Ishikawa (cell line): ENCODE data around the gene TMPRSS4.

Experiments used
- CEBPB ChIP-seq: IDR thresholded peaks from 2 replicates; pipeline ENCODE4 v1.6.1; 2012
- EGR1 ChIP-seq: IDR thresholded peaks from 2 replicates; pipeline ENCODE4 v1.6.1; 2012
- EP300 ChIP-seq: IDR thresholded peaks from 2 replicates; pipeline ENCODE4 v1.6.1; 2012; ENCODE audit warnings: borderline replicate concordance
- NFIC ChIP-seq: IDR thresholded peaks from 2 replicates; pipeline ENCODE4 v1.6.1; 2012
- RAD21 ChIP-seq: IDR thresholded peaks from 2 replicates; pipeline ENCODE4 v1.6.1; 2012; ENCODE audit warnings: low read depth
- REST ChIP-seq: IDR thresholded peaks from 2 replicates; pipeline ENCODE4 v1.6.1; 2012; ENCODE audit warnings: low read depth, mild to moderate bottlenecking
- TAF1 ChIP-seq: IDR thresholded peaks from 2 replicates; pipeline ENCODE4 v1.6.1; 2012; ENCODE audit warnings: low read depth, mild to moderate bottlenecking
- TF ChIP-seq, protein P1 (sequence below): IDR thresholded peaks from 2 replicates; pipeline ENCODE4 v1.6.1; 2012

DNA sequence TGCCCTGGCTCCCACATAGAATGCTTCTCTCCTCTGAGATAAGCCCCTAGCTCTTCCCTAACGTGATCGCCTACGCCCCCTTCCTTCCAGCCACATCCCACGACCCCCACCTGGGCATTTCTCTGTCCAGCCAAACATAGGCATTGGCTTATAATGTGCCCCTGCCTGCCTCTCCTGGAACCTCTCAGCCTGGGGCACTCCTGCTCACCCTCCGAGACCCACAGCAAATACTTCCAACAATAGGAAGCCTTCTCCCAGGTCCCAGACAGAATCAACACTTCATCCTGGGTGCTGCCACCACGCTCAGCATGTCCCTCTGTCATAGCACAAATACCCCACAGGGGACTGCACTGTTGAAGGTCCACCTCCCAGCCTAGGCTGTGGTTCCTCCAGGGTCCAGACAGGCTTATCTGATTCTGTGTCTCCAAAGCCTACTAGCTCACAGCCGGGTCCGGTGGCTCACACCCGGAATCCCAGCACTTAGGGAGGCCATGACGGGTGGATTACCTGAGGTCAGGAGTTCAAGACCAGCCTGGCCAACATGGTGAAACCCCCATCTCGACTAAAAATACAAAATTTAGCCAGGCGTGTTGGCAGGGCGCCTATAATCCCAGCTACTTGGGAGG is 24.2 kb upstream of the TMPRSS4 start:
- no peak for TF ChIP-seq TAF1
- TF ChIP-seq RAD21: no peak
- no peak for TF ChIP-seq NFIC
- no peak for TF ChIP-seq EP300
- no peak for TF ChIP-seq EGR1
- no peak for TF ChIP-seq REST
- TF ChIP-seq, protein P1, sequence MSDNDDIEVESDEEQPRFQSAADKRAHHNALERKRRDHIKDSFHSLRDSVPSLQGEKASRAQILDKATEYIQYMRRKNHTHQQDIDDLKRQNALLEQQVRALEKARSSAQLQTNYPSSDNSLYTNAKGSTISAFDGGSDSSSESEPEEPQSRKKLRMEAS: no peak
- no peak for TF ChIP-seq CEBPB
